Erythroblast (primary cell): ENCODE results near the gene LYZL1.

ENCODE experiments used
- GATA1 ChIP-seq: IDR thresholded peaks from 2 replicates; pipeline ENCODE4 v1.6.1; 2011; ENCODE audit warnings: low read depth, mild to moderate bottlenecking, control low read depth, low read length, moderate library complexity
- POLR2A ChIP-seq: IDR thresholded peaks from 2 replicates; pipeline ENCODE4 v1.6.1; 2011; ENCODE audit warnings: mild to moderate bottlenecking, low read length

DNA sequence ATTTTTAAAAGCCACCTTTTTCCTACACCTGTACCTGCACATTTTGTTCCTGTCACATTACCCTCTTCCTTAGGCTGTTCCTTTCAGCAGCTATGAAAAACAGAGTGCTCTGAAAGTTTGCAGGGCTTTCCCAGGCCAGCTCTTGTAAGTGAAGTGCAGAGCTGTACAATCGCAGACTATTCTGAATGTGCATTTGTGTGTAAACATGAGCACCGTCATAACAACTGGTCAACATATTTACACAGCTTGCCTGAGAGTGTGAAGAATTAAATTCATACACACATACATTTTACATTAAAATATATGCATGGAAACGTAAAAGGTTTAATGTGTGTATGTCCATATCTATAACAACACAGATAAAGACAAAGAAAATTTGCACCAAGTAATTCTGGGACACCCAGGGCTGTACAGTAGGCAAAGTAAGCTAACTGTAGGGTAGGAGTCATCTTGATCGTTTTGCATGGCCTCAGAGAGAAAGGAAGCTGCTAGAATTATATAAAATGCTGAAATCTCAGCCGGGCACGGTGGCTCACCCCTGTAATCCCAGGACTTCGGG, 23.6 kb upstream of the LYZL1 start:
- TF ChIP-seq POLR2A (no peak), GATA1 (no peak)
